HG03432 (cell line): Measurements from ENCODE around the gene ASTN2.

Source experiments
- ATAC-seq: cut with Tn5 transposase; IDR thresholded peaks from one replicate; pipeline ENCODE4 v1.9.1; 2021; ENCODE audit warnings: mild to moderate bottlenecking, moderate library complexity; ENCODE audit not compliant: unreplicated experiment

ASTN2 gene

DNA sequence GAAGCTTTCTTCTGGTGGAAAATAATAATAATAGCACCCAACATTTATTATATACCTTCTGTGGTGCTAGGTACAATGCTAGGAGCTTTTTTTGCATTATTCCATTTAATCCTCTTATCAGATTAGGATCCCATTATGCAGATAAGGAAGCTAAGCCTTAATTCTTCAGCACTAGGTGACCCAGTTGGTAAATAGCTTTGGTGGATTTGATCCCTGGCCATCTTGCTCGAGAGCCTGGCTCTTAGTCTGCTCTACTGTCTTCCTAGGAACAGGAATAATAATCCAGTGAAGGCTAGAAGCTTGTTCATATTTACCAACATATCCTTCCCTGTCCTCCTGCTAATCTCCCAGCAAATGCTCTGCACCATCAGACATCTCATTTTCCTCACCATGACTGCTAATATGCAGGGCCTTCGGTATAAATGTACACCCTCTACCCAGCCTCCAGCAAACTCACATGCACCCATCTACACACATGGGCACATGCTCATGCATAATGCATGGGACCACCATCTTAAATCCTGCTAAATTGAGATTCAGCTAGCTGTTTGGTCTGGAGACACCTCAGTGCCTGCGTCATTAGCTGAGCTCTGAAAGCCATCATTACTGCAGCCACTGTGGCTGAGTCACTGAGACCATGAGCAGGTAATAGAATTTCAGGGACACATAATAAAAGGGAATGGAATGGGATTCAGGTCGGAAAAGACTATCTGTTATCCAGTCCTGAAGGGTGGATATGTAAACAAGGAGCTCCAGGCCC is 640.3 kb downstream of the ASTN2 start:
- no peak for ATAC-seq

DNA sequence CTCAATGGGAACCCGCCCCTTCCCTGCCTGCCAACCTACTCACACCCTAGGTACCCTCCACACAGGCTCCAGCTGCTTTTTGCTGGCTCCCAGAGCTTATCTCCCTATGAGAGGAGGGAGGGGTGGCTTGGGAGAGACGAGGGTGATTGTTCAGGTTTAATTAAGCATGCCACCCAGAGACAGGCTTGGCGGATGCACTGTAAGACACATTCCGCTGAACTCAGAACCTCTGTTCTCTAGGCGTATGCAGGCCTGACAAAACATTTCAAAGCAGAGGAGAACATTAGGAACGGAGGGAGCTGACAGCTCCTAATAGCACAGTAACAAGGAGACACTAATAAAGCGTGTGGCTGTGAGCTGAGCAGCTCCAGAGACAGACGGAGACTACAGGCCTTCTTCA is 647.6 kb downstream of the ASTN2 start:
- no peak for ATAC-seq

DNA sequence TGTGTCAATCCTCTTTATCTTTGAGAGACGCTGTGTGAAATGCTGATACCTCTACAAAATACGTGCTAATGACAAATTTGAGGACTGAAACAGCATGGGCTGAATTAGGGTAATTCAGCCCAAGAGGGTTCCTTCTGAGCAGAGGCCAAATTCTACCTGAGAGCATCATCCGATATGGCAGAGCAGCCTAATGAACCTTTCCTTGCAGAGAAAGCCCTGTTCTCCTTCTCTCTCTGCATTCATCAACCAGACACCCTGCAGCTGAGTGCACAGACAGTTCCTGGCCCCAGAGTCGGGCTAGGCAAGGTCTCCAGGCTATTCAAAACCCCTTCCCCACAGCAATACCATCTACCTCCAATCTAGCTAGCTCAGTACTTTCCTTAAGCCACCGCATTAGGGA is 649.8 kb downstream of the ASTN2 start:
- no peak for ATAC-seq

GRCh38 chr9:116763770-116764169 is 651.1 kb downstream of the ASTN2 start:
- no peak for ATAC-seq

DNA sequence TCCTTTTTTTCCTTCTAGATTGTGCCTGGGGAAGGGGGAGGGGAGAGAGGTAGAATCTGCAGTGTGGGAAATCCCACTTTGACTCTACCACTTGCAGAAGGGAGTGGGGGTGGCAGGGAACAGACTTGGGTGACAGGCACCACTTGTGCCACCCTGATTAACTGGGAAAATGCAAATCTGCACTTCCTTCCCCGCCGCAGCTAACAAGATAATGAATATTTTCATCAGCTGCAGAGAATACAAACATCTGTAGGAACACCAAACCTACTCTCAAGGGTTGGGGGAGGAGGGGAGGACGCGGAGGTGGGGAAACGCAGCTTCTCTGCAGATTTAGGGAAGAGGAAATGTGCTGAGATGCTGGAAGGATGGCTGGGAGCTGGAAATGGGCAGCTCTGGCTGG is 654.2 kb downstream of the ASTN2 start:
- ATAC-seq: no peak

DNA sequence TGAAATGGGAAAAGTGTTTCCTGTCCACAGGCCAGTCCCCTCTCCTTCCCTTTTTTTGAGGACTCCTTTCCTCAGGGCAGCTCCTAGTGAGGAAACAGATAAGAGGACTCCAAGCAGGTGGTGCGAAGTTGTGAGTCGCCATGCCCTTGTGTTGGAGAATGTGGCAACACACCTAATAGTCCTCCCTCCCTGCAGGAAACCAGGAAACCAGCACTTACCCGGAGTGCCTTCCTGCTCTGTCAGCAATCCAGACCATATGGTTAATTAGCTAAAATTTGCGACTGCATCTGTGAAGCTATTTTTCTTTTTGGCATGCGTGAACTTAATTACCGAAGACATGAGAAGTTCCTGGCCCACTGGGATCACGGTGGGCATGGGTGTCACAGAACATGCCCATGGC is 657.8 kb downstream of the ASTN2 start:
- no peak for ATAC-seq

DNA sequence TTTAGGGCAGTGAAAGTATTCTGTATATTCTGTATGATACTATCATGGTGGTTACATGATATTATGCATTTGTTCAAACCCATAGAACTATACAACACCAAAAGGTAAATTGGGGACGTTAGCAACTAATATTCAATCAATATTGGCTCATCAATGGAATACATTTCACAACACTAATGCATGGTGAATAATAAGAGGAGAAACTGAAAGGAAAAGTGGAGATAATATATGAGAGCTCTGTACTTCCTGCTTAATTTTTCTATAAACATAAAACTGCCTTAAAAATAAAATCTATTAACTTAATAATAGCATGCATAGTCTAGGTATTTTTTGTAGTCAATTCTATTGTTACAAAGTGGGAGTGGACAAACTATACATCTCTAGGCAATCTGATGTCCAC is 661.5 kb downstream of the ASTN2 start:
- no peak for ATAC-seq

GRCh38 chr9:116750510-116750909 is 664.3 kb downstream of the ASTN2 start:
- no peak for ATAC-seq

GRCh38 chr9:116749772-116750171 is 665.1 kb downstream of the ASTN2 start:
- ATAC-seq: no peak

- no peak for ATAC-seq
Observed at GRCh38 chr9:116749176-116749575, 665.7 kb downstream of the ASTN2 start.

GRCh38 chr9:116741742-116742141 is 673.1 kb downstream of the ASTN2 start:
- ATAC-seq: no peak

DNA sequence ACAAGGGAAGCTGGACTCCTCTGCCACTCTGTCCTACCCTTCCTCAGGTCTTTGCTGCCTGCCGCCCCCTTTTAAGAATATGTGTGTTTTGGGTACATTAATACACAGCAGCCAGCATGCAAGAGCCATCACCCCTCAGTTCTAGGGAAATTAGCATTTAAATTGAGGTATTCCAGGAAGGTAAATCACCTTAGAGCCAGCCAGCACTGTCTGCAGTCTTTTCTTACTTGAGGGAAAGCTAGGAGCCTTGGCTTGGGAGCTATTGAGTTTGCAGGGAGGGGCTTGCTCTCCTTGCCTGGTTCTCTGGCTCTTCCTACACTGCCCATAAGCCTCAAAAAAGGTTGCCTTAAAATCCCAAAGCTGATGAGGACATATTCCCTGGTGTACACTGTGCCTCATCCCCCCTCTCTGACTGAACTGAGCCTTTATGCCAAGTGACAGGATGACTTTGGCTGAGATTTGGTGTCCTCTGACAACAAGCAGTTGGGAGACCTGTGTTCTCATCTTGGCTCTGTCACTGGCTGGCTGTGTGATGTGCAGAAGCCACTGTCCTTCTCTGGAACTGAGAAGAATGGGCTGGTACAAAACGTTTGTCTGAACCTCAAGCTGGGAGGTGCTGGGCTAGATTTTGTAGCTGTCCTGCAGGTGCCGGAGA is 673.6 kb downstream of the ASTN2 start:
- ATAC-seq: no peak

- peak; percentile 70 for ATAC-seq
Observed at GRCh38 chr9:116737152-116737546, 677.7 kb downstream of the ASTN2 start.

- ATAC-seq: no peak
Observed at GRCh38 chr9:116736399-116737151, 678.3 kb downstream of the ASTN2 start.

GRCh38 chr9:116733010-116733641 is 681.7 kb downstream of the ASTN2 start:
- ATAC-seq: peak; percentile 46

GRCh38 chr9:116726602-116727001 is 688.3 kb downstream of the ASTN2 start:
- no peak for ATAC-seq

- no peak for ATAC-seq
Observed at GRCh38 chr9:116724123-116724522, 690.7 kb downstream of the ASTN2 start.

DNA sequence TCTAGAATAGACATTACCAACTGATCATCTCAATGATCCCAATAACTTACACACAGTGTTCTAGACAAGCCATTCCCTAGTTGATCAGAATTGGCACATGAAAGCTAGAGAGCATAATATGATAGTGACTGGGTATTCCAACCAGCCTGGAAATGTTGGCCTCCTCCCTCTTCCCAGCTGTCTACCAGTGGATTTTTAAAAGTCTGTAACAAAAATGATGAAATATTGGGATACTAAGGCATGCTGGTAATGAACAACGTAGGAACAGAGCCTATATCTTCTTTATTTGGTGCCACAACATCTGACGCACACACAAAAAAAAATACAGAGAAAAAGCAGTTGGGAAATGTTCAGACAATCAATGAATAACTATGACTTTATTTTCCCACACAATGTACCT is 692.9 kb downstream of the ASTN2 start:
- ATAC-seq: no peak

DNA sequence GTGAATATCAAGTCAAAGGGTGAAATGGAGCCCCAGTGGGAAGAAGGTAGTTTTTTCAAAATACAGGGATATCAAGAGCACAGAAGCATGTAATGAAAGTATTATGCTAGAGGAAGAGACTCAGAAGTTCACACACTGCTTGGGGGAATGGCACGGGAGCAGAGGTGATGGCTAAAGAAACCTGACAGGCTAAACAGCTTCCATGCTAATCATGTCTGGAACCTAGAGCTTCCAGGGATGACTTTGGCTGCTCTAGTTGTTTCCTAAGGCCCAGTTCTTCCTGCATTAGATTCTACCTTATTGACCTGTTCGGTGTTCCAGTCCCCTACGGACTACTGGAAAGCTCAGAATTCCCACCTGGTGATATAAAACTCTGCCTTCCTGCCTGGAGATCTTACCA is 693.4 kb downstream of the ASTN2 start:
- no peak for ATAC-seq

DNA sequence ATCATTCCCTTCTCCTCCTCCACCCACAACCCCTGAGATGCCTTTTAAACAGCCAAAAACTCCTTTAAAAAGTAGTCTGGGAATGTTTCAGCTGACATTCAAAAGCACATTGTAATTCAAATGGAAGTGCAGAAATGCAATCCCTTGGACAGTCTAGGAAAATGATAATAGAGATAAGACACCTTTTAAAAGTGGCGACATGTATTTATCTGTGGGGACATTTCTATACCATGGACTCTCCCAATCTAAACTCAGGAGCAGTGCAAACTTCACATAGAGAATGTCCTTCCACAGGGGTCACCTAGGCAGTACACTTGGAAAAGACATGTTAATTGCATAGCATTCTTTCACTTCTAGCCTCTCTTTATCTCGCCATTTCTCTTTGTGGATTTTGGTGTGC is 694.7 kb downstream of the ASTN2 start:
- ATAC-seq: no peak

- ATAC-seq: no peak
Observed at GRCh38 chr9:116718111-116718510, 696.7 kb downstream of the ASTN2 start.
